DOHH2 (cell line): ENCODE data around the gene TCFL5.

Source experiments
- EZH2phosphoT487 ChIP-seq: fragments of 200-600 bp; sonication (generic); IDR thresholded peaks from 2 replicates; pipeline ENCODE4 v1.6.1; 2017; ENCODE audit warnings: borderline replicate concordance, mild to moderate bottlenecking, antibody characterized with exemption, low read length, moderate library complexity, mixed read lengths
- TF ChIP-seq, protein P1 (sequence below): fragments of 200-600 bp; sonication (generic); IDR thresholded peaks from one replicate; pipeline ENCODE4 v1.5.1; 2014; ENCODE audit warnings: antibody characterized with exemption, mild to moderate bottlenecking, low read depth, low read length; ENCODE audit not compliant: poor library complexity, severe bottlenecking

- TF ChIP-seq, protein P1, sequence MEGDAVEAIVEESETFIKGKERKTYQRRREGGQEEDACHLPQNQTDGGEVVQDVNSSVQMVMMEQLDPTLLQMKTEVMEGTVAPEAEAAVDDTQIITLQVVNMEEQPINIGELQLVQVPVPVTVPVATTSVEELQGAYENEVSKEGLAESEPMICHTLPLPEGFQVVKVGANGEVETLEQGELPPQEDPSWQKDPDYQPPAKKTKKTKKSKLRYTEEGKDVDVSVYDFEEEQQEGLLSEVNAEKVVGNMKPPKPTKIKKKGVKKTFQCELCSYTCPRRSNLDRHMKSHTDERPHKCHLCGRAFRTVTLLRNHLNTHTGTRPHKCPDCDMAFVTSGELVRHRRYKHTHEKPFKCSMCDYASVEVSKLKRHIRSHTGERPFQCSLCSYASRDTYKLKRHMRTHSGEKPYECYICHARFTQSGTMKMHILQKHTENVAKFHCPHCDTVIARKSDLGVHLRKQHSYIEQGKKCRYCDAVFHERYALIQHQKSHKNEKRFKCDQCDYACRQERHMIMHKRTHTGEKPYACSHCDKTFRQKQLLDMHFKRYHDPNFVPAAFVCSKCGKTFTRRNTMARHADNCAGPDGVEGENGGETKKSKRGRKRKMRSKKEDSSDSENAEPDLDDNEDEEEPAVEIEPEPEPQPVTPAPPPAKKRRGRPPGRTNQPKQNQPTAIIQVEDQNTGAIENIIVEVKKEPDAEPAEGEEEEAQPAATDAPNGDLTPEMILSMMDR = no peak
- no peak for TF ChIP-seq EZH2phosphoT487
These were observed 10.7 kb upstream of the TCFL5 start for GRCh38 chr20:62872184-62872847.
